H9 (cell line): ENCODE results near the gene ETV5. TPM values are rescaled to one million over a fixed set of nuclear protein-coding genes. Genes with fewer than 3 reads are reported as not detected.

Source experiments
- DNase-seq: peaks from one replicate; pipeline ENCODE4 v3.0.0-alpha.2; 2017
- H2AFZ ChIP-seq: one replicate; pipeline ENCODE4 v1.6.1; 2013; ENCODE audit warnings: mild to moderate bottlenecking, low read length, control low read depth, moderate library complexity
- H2AK5ac ChIP-seq: 2 replicates; pipeline ENCODE4 v1.6.1; 2013; ENCODE audit warnings: low read length, control low read depth, mixed read lengths; ENCODE audit not compliant: insufficient read length
- H2BK120ac ChIP-seq: one replicate; pipeline ENCODE4 v1.6.1; 2013; ENCODE audit warnings: low read depth, mild to moderate bottlenecking, low read length, control low read depth, inconsistent platforms; ENCODE audit not compliant: poor library complexity, severe bottlenecking
- H2BK12ac ChIP-seq: 2 replicates; pipeline ENCODE4 v1.6.1; 2013; ENCODE audit warnings: low read length, control low read depth, mixed read lengths, low read depth; ENCODE audit not compliant: insufficient read length
- H2BK15ac ChIP-seq: 2 replicates; pipeline ENCODE4 v1.6.1; 2013; ENCODE audit warnings: low read depth, low read length, control low read depth
- H2BK20ac ChIP-seq: one replicate; pipeline ENCODE4 v1.6.1; 2013; ENCODE audit warnings: low read depth, mild to moderate bottlenecking, low read length, control low read depth, inconsistent platforms; ENCODE audit not compliant: poor library complexity, severe bottlenecking
- H2BK5ac ChIP-seq: 2 replicates; pipeline ENCODE4 v1.6.1; 2013; ENCODE audit warnings: low read length, control low read depth, mixed read lengths; ENCODE audit not compliant: insufficient read length
- H3K14ac ChIP-seq: 2 replicates; pipeline ENCODE4 v1.6.1; 2013; ENCODE audit warnings: low read length, control low read depth; ENCODE audit not compliant: insufficient read depth
- H3K18ac ChIP-seq: 2 replicates; pipeline ENCODE4 v1.6.1; 2013; ENCODE audit warnings: low read depth, mild to moderate bottlenecking, mixed read lengths, low read length, control low read depth; ENCODE audit not compliant: insufficient read length
- H3K23ac ChIP-seq: 2 replicates; pipeline ENCODE4 v1.6.1; 2013; ENCODE audit warnings: low read length, control low read depth, mixed read lengths, low read depth; ENCODE audit not compliant: insufficient read length
- H3K23me2 ChIP-seq: 2 replicates; pipeline ENCODE4 v1.6.1; 2013; ENCODE audit warnings: low read depth, mild to moderate bottlenecking, mixed read lengths, low read length, control low read depth; ENCODE audit not compliant: insufficient read length, poor library complexity, severe bottlenecking
- H3K27ac ChIP-seq: 2 replicates; pipeline ENCODE4 v1.5.1; 2013; ENCODE audit warnings: low read length, control low read depth, mixed read lengths, low read depth; ENCODE audit not compliant: insufficient read length
- H3K27me3 ChIP-seq: 2 replicates; pipeline ENCODE4 v1.6.1; 2013; ENCODE audit warnings: low read length, control low read depth, inconsistent platforms; ENCODE audit not compliant: insufficient read depth
- H3K4ac ChIP-seq: 2 replicates; pipeline ENCODE4 v1.6.1; 2013; ENCODE audit warnings: low read depth, mild to moderate bottlenecking, control low read depth, inconsistent platforms, low read length, moderate library complexity
- H3K4me1 ChIP-seq: 2 replicates; pipeline ENCODE4 v1.6.1; 2013; ENCODE audit warnings: low read length, control low read depth, inconsistent platforms; ENCODE audit not compliant: insufficient read depth
- H3K4me2 ChIP-seq: 2 replicates; pipeline ENCODE4 v1.6.1; 2013; ENCODE audit warnings: low read length, control low read depth, mixed read lengths; ENCODE audit not compliant: insufficient read length, insufficient read depth
- H3K56ac ChIP-seq: 2 replicates; pipeline ENCODE4 v1.6.1; 2013; ENCODE audit warnings: low read depth, mild to moderate bottlenecking, mixed read lengths, low read length, control low read depth; ENCODE audit not compliant: insufficient read length
- H3K79me1 ChIP-seq: 2 replicates; pipeline ENCODE4 v1.6.1; 2013; ENCODE audit warnings: low read depth, mild to moderate bottlenecking, moderate library complexity, low read length, control low read depth, inconsistent platforms; ENCODE audit not compliant: insufficient read depth, poor library complexity, severe bottlenecking
- H3K79me2 ChIP-seq: 2 replicates; pipeline ENCODE4 v1.6.1; 2013; ENCODE audit warnings: low read length, control low read depth, inconsistent platforms; ENCODE audit not compliant: insufficient read depth
- H3K9ac ChIP-seq: 2 replicates; pipeline ENCODE4 v1.6.1; 2013; ENCODE audit warnings: low read length, control low read depth, mixed read lengths; ENCODE audit not compliant: insufficient read length; ENCODE audit errors: extremely low read depth
- H3K9me3 ChIP-seq: one replicate; pipeline ENCODE4 v1.6.1; 2013; ENCODE audit warnings: low read depth, low read length, inconsistent platforms; ENCODE audit not compliant: control insufficient read depth
- H3T11ph ChIP-seq: one replicate; pipeline ENCODE4 v1.6.1; 2013; ENCODE audit warnings: mild to moderate bottlenecking, low read length, control low read depth, inconsistent platforms
- H4K20me1 ChIP-seq: one replicate; pipeline ENCODE4 v1.6.1; 2013; ENCODE audit not compliant: control insufficient read depth, insufficient read length, insufficient read depth
- H4K5ac ChIP-seq: 2 replicates; pipeline ENCODE4 v1.6.1; 2013; ENCODE audit warnings: low read depth, mild to moderate bottlenecking, mixed read lengths, low read length, control low read depth; ENCODE audit not compliant: insufficient read length
- H4K8ac ChIP-seq: replicated peaks from 2 replicates; pipeline ENCODE4 v1.6.1; 2013; ENCODE audit warnings: low read length, control low read depth, mixed read lengths, low read depth; ENCODE audit not compliant: insufficient read length
- H4K91ac ChIP-seq: 2 replicates; pipeline ENCODE4 v1.6.1; 2013; ENCODE audit warnings: low read depth, mild to moderate bottlenecking, moderate library complexity, mixed read lengths, low read length, control low read depth; ENCODE audit not compliant: insufficient read length
- H3K27ac Mint-ChIP-seq, 3 experiments: 2 replicates in 2 of 3; 3 replicates in 1 of 3; pipeline ENCODE4 v1.8.0; 2020 to 2021; ENCODE audit warnings: mixed read lengths in 3 of 3, mild to moderate bottlenecking in 1 of 3, moderate library complexity in 1 of 3
- H3K27me3 Mint-ChIP-seq: 2 replicates; pipeline ENCODE4 v1.8.0; 2021; ENCODE audit warnings: low read depth, mild to moderate bottlenecking, moderate library complexity, mixed read lengths
- H3K36me3 Mint-ChIP-seq, 3 experiments: 2 replicates in 2 of 3; 3 replicates in 1 of 3; pipeline ENCODE4 v1.8.0; 2020 to 2021; ENCODE audit warnings: low read depth in 3 of 3, mixed read lengths in 3 of 3; ENCODE audit not compliant: insufficient read depth in 1 of 3
- H3K4me1 Mint-ChIP-seq, 2 experiments: 2 replicates each; pipeline ENCODE4 v1.8.0; 2020; ENCODE audit warnings: mixed read lengths in 2 of 2
- H3K4me3 Mint-ChIP-seq, 2 experiments: 2 replicates in 1 of 2; 3 replicates in 1 of 2; pipeline ENCODE4 v1.8.0; 2020 to 2021; ENCODE audit warnings: mild to moderate bottlenecking in 2 of 2, mixed read lengths in 2 of 2, moderate library complexity in 1 of 2
- H3K9me3 Mint-ChIP-seq, 2 experiments: 2 replicates in 1 of 2; 3 replicates in 1 of 2; pipeline ENCODE4 v1.8.0; 2020; ENCODE audit warnings: mild to moderate bottlenecking in 2 of 2, mixed read lengths in 2 of 2, moderate library complexity in 1 of 2
- WGBS: extraction: QIAGEN DNeasy Blood & Tissue Kit; methylation state at CpG from one replicate; pipeline ENCODE4 v1.1.7; 2013; ENCODE audit warnings: missing lambda C conversion rate, low lambda C conversion rate, mixed read lengths; ENCODE audit not compliant: insufficient read length; ENCODE audit errors: extremely low coverage; 5-methylcytosine and 5-hydroxymethylcytosine counted together
- total RNA-seq: library from RNA; stranded (reverse); gene quantifications from 2 replicates; pipeline ENCODE4 v1.2.1, GENCODE V29; 2021
- TF ChIP-seq, protein P1 (sequence below): fragments of 200-600 bp; sonication (generic); conservative IDR thresholded peaks from 3 replicates; pipeline ENCODE4 v1.8.0; 2021; ENCODE audit warnings: antibody characterized with exemption, mild to moderate bottlenecking

ETV5 gene
- total RNA-seq, 1 experiment from 2014 or later, result 7.7 TPM

DNA sequence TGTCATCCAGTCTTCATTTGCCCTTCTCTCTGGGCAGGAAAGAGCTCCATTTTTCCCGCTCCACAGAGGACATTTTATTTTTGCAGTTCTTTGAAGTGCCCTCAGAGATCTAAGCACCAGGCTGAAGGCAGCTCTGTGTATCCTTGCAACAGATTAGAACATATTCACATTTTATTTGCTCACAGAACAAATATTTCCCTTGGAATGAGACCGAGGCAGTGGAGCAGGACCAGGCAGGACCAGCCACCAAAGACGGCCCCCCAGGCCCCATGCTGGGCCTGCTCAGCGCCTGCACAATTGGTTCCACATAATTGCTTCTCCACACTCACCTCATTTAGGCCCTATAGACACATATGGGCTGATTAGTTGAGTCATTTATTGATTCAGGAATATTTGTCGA, 15.7 kb upstream of the ETV5 start:
- Mint-ChIP-seq H3K4me1 (peaks cover 37 to 51% of the 10 kb centered on the region in 2 experiments), H3K4me3 (no peak overlapping the region), H3K9me3 (no peaks in the 10 kb centered on the region), H3K36me3 (no peaks in the 10 kb centered on the region; a peak in 1 of 7 replicates), H3K27me3 (peaks cover 65% of the 10 kb centered on the region), H3K27ac (peak overlapping the region in 1 of 3 experiments; percentile 59; a peak in 2 of 7 replicates)
- H2BK12ac ChIP-seq, result no peak overlapping the region
- no peak overlapping the region for H2BK5ac ChIP-seq
- no peak overlapping the region for H3K14ac ChIP-seq
- H4K8ac ChIP-seq, result no peak overlapping the region
- H3K79me2 ChIP-seq, result no peaks in the 10 kb centered on the region
- TF ChIP-seq, protein P1, sequence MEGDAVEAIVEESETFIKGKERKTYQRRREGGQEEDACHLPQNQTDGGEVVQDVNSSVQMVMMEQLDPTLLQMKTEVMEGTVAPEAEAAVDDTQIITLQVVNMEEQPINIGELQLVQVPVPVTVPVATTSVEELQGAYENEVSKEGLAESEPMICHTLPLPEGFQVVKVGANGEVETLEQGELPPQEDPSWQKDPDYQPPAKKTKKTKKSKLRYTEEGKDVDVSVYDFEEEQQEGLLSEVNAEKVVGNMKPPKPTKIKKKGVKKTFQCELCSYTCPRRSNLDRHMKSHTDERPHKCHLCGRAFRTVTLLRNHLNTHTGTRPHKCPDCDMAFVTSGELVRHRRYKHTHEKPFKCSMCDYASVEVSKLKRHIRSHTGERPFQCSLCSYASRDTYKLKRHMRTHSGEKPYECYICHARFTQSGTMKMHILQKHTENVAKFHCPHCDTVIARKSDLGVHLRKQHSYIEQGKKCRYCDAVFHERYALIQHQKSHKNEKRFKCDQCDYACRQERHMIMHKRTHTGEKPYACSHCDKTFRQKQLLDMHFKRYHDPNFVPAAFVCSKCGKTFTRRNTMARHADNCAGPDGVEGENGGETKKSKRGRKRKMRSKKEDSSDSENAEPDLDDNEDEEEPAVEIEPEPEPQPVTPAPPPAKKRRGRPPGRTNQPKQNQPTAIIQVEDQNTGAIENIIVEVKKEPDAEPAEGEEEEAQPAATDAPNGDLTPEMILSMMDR, result no peak
- no peak overlapping the region for H3K4ac ChIP-seq
- H2BK15ac ChIP-seq, result no peak overlapping the region
- H3K4me1 ChIP-seq, result peaks cover 10% of the 10 kb centered on the region; the same call in 1 of the 2 replicates
- no peak overlapping the region for H2AK5ac ChIP-seq
- H3T11ph ChIP-seq, result no peak overlapping the region
- no peaks in the 10 kb centered on the region for H3K23me2 ChIP-seq
- H3K56ac ChIP-seq, result no peak overlapping the region
- no peak overlapping the region for H3K4me2 ChIP-seq
- H4K5ac ChIP-seq, result no peak overlapping the region
- no peak overlapping the region for H2BK20ac ChIP-seq
- no peak overlapping the region for H3K27ac ChIP-seq
- no peaks in the 10 kb centered on the region for H3K9me3 ChIP-seq
- no peaks in the 10 kb centered on the region for H4K20me1 ChIP-seq
- no peaks in the 10 kb centered on the region for H3K27me3 ChIP-seq
- no peak for DNase-seq
- no peak overlapping the region for H2AFZ ChIP-seq
- no peak overlapping the region for H2BK120ac ChIP-seq
- no peak overlapping the region for H3K18ac ChIP-seq
- H4K91ac ChIP-seq, result no peak overlapping the region
- H3K79me1 ChIP-seq, result no peaks in the 10 kb centered on the region
- no peak overlapping the region for H3K9ac ChIP-seq
- no peak overlapping the region for H3K23ac ChIP-seq
- no CpG with 5 or more reads among the region's 5 CpGs for WGBS
